HUES6 (cell line): ENCODE data around the gene DENND1A.

Experiments used
- H3K27ac ChIP-seq: 2 replicates; pipeline ENCODE4 v1.7.0; 2013; ENCODE audit warnings: low read depth, mild to moderate bottlenecking, low read length, inconsistent platforms
- H3K27me3 ChIP-seq: 2 replicates; pipeline ENCODE4 v1.6.1; 2013; ENCODE audit warnings: low read length; ENCODE audit not compliant: control insufficient read depth, insufficient read depth
- H3K36me3 ChIP-seq: 2 replicates; pipeline ENCODE4 v1.6.1; 2013; ENCODE audit warnings: low read length; ENCODE audit not compliant: control insufficient read depth, insufficient read depth
- H3K4me1 ChIP-seq: 2 replicates; pipeline ENCODE4 v1.6.1; 2013; ENCODE audit warnings: low read length; ENCODE audit not compliant: control insufficient read depth, insufficient read depth
- H3K4me3 ChIP-seq: 2 replicates; pipeline ENCODE4 v1.5.1; 2013; ENCODE audit warnings: low read depth, low read length
- H3K9ac ChIP-seq: one replicate; pipeline ENCODE4 v1.6.1; 2013; ENCODE audit warnings: mild to moderate bottlenecking, low read length
- H3K9me3 ChIP-seq: 2 replicates; pipeline ENCODE4 v1.6.1; 2013; ENCODE audit warnings: low read depth, low read length; ENCODE audit not compliant: control insufficient read depth, insufficient read depth

DENND1A gene

GRCh38 chr9:123495731-123496130, 434.2 kb downstream of the DENND1A start:
- Histone ChIP-seq H3K36me3 (no peaks in the 10 kb centered on the region), H3K27me3 (no peaks in the 10 kb centered on the region), H3K4me1 (0 out of 2 replicates have a peak, but pooled peaks cover 8% of the 10 kb centered on the region), H3K9me3 (no peaks in the 10 kb centered on the region), H3K4me3 (no peak overlapping the region), H3K9ac (no peak overlapping the region), H3K27ac (no peak overlapping the region)

- Histone ChIP-seq H3K36me3 (no peaks in the 10 kb centered on the region), H3K9ac (no peak overlapping the region), H3K4me1 (peaks cover 18% of the 10 kb centered on the region), H3K27me3 (no peaks in the 10 kb centered on the region), H3K9me3 (no peaks in the 10 kb centered on the region), H3K4me3 (no peak overlapping the region), H3K27ac (no peak overlapping the region)
Observed at GRCh38 chr9:123493627-123494026, 436.3 kb downstream of the DENND1A start.

- H3K9me3 ChIP-seq = no peaks in the 10 kb centered on the region
- H3K4me1 ChIP-seq = peaks cover 24% of the 10 kb centered on the region
- no peak overlapping the region for H3K27ac ChIP-seq
- H3K27me3 ChIP-seq = no peaks in the 10 kb centered on the region
- H3K9ac ChIP-seq = no peak overlapping the region
- no peaks in the 10 kb centered on the region for H3K36me3 ChIP-seq
- H3K4me3 ChIP-seq = no peak overlapping the region
Observed at GRCh38 chr9:123490688-123491087, 439.2 kb downstream of the DENND1A start.

- Histone ChIP-seq H3K27me3 (no peaks in the 10 kb centered on the region), H3K4me3 (no peak overlapping the region), H3K9ac (no peak overlapping the region), H3K27ac (no peak overlapping the region), H3K4me1 (peaks cover 24% of the 10 kb centered on the region), H3K36me3 (no peaks in the 10 kb centered on the region), H3K9me3 (no peaks in the 10 kb centered on the region)
Observed at GRCh38 chr9:123488722-123489321, 441.1 kb downstream of the DENND1A start.

GRCh38 chr9:123487944-123488548, 441.9 kb downstream of the DENND1A start:
- Histone ChIP-seq H3K36me3 (no peaks in the 10 kb centered on the region), H3K27me3 (no peaks in the 10 kb centered on the region), H3K4me1 (peaks cover 26% of the 10 kb centered on the region), H3K4me3 (no peak overlapping the region), H3K9ac (no peak overlapping the region), H3K27ac (no peak overlapping the region), H3K9me3 (no peaks in the 10 kb centered on the region)

GRCh38 chr9:123486431-123486830, 443.5 kb downstream of the DENND1A start:
- Histone ChIP-seq H3K9me3 (no peaks in the 10 kb centered on the region), H3K4me3 (no peak overlapping the region), H3K36me3 (no peaks in the 10 kb centered on the region), H3K27ac (no peak overlapping the region), H3K4me1 (peaks cover 38% of the 10 kb centered on the region), H3K27me3 (no peaks in the 10 kb centered on the region), H3K9ac (no peak overlapping the region)

GRCh38 chr9:123485216-123485615, 444.7 kb downstream of the DENND1A start:
- Histone ChIP-seq H3K36me3 (no peaks in the 10 kb centered on the region), H3K9ac (no peak overlapping the region), H3K9me3 (no peaks in the 10 kb centered on the region), H3K27ac (no peak overlapping the region), H3K4me3 (no peak overlapping the region), H3K4me1 (peaks cover 48% of the 10 kb centered on the region), H3K27me3 (no peaks in the 10 kb centered on the region)

GRCh38 chr9:123484130-123484529, 445.8 kb downstream of the DENND1A start:
- peaks cover 45% of the 10 kb centered on the region for H3K4me1 ChIP-seq
- no peaks in the 10 kb centered on the region for H3K27me3 ChIP-seq
- no peak overlapping the region for H3K27ac ChIP-seq
- H3K9ac ChIP-seq = no peak overlapping the region
- H3K9me3 ChIP-seq = no peaks in the 10 kb centered on the region
- H3K36me3 ChIP-seq = no peaks in the 10 kb centered on the region
- H3K4me3 ChIP-seq = no peak overlapping the region

- no peaks in the 10 kb centered on the region for H3K27me3 ChIP-seq
- peaks cover 37% of the 10 kb centered on the region for H3K4me1 ChIP-seq
- H3K36me3 ChIP-seq = no peaks in the 10 kb centered on the region
- peak overlapping the region; percentile 65; the same call in 1 of the 2 replicates for H3K27ac ChIP-seq
- no peak overlapping the region for H3K4me3 ChIP-seq
- no peaks in the 10 kb centered on the region for H3K9me3 ChIP-seq
- no peak overlapping the region for H3K9ac ChIP-seq
Observed at GRCh38 chr9:123483191-123483803, 446.6 kb downstream of the DENND1A start.

- Histone ChIP-seq H3K27me3 (no peaks in the 10 kb centered on the region), H3K27ac (peak overlapping the region; percentile 65; the same call in 1 of the 2 replicates), H3K9me3 (no peaks in the 10 kb centered on the region), H3K4me3 (peak overlapping the region; percentile 17; the same call in 1 of the 2 replicates), H3K36me3 (no peaks in the 10 kb centered on the region), H3K4me1 (peaks cover 35% of the 10 kb centered on the region), H3K9ac (peak overlapping the region; percentile 3)
Observed at GRCh38 chr9:123482295-123482968, 447.5 kb downstream of the DENND1A start.
